Kidney tubule cell (primary cell): ENCODE data around the gene CARD6.
A peak's percentile ranks its signal among the peaks of the same experiment; 100 is the strongest.
"Not testable (repeated sequence)": the region's sequence is repeated elsewhere in the genome, so short reads cannot be mapped to it uniquely, and the experiment has no call there.

Source experiments
- DNase-seq: peaks from one replicate; pipeline ENCODE4 v3.0.0-alpha.2; 2018; ENCODE audit warnings: low spot score

CARD6 gene, protein sequence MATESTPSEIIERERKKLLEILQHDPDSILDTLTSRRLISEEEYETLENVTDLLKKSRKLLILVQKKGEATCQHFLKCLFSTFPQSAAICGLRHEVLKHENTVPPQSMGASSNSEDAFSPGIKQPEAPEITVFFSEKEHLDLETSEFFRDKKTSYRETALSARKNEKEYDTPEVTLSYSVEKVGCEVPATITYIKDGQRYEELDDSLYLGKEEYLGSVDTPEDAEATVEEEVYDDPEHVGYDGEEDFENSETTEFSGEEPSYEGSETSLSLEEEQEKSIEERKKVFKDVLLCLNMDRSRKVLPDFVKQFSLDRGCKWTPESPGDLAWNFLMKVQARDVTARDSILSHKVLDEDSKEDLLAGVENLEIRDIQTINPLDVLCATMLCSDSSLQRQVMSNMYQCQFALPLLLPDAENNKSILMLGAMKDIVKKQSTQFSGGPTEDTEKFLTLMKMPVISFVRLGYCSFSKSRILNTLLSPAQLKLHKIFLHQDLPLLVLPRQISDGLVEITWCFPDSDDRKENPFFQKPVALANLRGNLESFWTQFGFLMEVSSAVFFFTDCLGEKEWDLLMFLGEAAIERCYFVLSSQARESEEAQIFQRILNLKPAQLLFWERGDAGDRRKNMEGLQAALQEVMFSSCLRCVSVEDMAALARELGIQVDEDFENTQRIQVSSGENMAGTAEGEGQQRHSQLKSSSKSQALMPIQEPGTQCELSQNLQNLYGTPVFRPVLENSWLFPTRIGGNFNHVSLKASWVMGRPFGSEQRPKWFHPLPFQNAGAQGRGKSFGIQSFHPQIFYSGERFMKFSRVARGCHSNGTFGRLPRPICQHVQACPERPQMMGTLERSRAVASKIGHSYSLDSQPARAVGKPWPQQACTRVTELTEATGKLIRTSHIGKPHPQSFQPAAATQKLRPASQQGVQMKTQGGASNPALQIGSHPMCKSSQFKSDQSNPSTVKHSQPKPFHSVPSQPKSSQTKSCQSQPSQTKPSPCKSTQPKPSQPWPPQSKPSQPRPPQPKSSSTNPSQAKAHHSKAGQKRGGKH

DNA sequence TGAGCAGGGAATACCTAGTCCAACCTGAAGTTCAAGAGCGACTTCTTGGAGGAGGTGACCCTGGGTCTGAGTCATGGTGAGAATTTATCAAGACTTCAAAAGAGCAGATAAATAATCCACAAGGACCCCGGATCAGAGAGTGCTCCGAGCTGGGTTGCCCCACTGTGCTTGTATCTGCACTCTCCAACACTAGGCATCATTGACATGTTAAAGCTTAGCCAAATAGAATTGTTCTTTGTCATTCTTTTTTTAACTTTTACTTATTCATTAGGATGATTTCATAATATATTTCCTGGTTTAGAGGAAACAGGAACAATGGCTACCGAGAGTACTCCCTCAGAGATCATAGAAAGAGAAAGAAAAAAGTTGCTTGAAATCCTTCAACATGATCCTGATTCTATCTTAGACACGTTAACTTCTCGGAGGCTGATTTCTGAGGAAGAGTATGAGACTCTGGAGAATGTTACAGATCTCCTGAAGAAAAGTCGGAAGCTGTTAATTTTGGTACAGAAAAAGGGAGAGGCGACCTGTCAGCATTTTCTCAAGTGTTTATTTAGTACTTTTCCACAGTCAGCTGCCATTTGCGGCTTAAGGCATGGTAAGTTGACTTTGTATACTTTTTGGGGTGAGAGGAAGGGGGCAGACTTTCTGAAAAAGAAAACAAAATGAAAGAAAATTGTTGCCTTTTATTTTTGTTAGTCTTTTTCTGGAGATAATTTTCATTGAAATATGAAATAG lies at the start of gene CARD6:
TSS of gene CARD6 (plus strand) at position 300 of the 738 bp plus-strand sequence. CDS start at position 316, 16 bp downstream.
- DNase-seq: peak; percentile 57

DNA sequence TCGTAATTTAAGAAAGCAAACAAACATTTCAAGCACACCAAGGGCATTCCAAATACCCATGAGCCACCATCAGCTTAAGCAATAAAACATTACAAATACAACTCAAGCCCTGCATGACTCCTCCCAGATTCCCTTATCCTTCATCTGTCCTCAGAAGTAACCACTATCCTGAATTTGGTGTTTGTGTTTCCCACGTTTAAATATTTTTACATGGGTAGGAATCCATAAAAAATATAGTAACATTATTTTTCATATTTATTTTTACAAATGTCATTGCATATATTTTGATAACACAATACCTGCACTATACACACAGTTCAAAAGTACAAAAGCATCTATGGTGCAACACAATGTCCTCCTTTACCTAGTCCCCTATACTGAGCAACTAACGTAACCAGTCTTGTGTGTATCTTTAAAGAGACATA lies 49.4 kb upstream of the CARD6 start:
- no peak for DNase-seq

DNA sequence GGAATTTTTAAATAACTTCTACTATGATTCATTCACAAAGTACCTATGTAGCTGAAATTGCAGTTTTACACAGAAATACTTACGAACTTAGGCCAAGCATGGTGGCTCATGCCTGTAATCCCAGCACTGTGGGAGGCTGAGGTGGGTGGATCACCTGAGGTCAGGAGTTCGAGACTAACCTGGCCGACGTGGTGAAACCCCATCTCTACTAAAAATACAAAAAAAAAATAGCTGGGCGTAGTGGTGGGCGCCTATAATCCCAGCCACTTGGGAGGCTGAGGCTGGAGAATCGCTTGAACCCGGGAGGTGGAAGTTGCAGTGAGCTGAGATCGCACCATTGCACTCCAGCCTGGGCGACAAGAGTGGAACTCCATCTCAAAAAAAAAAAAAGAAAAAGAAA lies 48.5 kb upstream of the CARD6 start:
- DNase-seq: not testable (repeated sequence)

DNA sequence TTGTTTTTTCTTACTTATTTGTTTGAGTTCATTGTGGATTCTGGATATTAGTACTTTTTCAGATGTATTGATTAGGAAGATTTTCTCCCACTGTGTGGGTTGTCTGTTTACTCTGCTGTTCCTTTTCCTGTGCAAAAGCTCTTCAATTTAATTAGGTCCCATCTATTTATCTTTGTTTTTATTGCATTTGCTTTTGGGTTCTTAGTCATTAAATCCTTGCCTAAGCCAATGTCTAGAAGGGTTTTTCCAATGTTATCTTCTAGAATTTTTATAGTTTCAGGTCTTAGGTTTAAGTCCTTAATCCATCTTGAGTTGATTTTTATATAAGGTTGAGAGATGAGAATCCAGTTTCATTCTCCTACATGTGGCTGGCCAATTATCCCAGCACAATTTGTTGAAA lies 46.8 kb upstream of the CARD6 start:
- DNase-seq: not testable (repeated sequence)

DNA sequence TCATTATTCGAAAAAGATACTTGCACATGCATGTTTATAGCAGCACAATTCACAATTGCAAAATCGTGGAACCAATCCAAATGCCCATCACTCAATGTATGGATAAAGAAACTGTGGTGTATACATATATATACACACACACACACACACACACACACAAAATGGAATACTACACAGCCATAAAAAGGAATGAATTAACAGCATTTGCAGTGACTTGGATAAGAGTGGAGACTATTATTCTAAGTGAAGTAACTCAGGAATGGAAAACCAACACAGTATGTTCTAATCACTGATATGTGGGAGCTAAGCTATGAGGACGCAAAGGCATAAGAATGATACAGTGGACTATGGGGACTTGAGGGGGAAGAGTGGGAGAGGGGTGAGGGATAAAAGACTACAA lies 46.3 kb upstream of the CARD6 start:
- not testable (repeated sequence) for DNase-seq

DNA sequence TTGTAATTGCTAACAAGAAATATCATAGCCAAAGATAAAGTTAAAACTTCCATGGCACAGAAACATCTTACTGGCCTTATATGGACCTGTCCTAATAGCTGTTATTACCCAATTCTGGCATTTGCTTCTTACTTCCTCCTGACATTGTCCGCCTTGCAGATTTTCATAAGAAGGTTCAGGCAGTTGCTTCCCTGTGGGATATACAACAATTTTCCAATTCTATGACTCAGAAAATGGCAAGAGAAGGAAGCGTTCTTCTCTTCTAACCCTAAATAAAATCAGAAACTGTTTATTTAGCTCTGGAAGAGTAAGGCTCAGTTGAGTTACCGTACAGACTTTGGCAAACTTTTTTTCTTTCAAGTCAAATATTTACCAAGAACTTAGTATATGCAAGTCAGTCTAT lies 44.7 kb upstream of the CARD6 start:
- peak; percentile 57 for DNase-seq

DNA sequence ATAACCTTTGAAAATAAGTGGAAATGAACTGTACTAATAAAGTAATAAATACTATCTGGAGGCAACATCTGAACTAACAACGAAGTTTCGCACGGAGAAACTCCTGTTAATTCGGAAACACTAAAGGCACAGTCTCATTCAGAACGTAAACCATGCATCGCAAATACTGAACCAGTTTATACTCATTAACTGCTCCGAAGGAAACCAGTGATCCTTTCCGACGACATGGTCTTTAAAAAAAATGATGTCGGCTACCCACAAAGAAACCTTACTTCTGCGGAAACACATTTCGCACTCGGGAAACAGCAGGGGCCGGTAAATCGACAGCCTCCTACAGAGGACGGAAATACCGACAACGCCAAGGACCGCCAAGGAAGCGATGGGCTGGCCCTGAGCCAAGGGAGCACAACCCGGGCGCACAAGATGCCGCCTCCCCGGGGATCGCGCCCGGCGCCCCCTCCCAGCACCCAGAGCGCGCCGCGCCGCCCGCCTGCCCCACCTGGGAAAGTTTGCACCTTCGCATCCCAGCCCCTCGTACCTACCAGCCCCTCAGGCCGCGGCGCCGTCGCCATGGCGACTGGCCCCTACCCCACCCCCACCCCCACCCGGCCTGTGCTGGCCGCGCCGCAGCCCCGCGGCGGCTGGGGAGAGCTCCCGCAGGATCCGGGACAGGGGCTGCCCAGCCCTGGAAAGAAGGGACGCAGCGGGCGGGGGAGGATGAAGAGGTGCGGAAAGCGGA lies 43.7 kb upstream of the CARD6 start:
- peak; percentile 76 for DNase-seq

DNA sequence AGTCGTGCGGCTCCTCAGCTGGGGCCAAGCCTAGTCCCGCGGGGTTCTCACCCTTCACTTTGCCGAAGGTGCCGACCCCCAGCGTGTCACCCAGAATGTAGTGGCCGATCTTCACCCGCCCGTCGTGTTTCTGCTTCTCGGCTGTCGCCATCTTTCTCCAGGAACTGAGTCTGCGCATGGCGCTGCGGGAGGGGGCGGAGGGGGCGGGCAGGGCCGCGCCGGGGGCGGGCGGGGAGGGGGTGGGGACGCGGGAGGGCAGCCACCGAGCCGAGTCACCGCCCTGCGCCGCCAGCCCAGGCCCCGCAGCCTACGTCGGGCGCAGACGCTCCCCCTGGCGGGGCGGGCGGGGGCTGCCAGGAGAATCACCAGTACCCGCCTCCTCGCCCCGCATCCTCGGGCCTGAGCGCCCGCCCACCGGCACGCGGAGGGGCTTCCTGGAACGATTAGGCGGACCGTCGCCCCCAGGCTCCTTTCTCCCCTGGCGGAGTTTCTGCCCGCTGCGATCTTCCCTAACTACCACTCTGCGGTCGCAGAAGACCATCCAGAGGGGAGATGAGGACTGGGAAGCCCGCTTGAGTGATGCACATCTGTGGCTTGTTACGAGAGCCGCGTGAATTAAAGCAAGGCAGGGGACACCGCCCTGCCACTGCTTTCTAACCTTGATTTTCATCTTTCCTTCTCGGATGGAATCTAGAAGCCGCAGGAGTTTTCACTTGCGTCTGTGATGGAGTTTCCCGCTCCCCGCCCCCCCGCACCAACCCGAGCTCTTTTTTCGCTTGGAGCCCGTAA lies 43.0 kb upstream of the CARD6 start, which contains the start of gene PRKAA1:
TSS of gene PRKAA1 (minus strand) at position 363 of the 789 bp plus-strand sequence. CDS start at position 178, 185 bp downstream.
- DNase-seq: peak; percentile 88

DNA sequence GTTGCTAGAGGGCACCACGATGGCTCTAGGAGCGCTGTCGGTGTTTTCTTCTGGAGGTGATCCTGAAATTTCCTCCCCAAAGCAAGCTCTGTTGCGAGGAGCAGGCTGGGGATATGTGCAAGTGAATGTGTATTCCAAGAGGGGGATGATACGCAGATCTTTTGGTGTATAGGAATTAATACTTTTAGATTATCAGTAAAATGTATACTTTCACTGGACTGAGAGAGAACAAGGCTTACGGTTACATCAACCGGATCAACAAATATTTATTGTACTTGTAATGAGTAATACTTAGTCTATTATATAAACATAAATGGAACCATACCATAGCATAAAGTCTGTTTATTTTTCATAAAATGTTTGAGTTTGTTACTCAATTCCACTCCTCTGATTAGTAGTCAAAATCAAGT lies 42.4 kb upstream of the CARD6 start:
- DNase-seq: no peak

DNA sequence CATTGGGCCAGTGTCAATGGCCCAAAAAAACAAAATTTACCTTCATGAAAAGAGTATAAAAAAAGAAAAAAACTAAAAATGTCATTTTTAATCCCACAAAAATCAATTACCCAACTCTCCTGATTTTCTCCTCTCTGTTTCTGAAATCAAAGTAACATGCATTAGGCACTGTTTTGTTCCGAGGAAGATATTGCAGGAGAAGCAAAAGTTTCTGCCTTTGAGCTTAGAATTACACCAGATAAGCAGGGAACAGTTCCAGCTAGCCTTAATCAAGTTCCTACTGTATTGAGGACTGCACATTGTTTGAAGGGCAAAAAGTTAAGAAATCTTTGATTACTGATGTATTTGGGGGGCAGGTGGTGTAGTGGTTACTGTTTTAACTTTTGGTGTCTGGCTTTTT lies 41.9 kb upstream of the CARD6 start:
- no peak for DNase-seq

DNA sequence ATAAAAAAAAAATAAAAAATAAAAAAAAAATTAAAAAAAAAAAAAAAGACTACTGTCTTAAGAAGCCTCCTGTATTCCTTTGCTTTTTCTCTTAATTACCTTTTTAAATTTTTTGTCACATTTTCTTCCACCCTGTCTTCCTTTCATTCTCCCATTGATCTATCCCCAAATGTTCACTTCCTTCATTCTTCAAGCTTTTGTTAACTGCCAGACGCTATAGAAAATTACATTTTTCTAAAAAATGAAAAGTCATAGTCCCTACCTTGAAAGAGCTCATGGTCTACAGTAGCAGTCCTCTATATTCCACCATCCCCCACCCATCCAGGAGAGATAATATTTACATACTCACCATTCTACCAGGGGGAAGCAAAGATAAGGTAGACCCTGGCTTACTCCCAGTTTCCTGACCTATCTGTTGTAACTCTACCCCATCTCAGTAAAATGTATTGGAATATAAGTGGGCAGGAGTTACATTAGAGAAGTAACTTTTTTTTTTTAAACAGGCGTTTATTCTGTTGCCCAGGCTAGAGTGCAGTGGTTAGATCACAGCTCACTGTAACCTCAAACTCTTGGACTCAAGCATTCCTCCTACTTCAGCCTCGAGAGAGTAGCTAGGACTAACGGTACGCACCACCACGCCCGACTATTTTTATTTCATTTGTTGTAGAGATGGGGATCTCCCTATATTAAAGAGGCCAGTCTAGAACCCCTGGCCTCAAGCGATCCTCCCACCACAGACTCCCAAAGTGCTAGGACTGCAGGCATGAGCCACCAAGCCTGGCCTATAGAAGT lies 39.2 kb upstream of the CARD6 start:
- DNase-seq: no peak

DNA sequence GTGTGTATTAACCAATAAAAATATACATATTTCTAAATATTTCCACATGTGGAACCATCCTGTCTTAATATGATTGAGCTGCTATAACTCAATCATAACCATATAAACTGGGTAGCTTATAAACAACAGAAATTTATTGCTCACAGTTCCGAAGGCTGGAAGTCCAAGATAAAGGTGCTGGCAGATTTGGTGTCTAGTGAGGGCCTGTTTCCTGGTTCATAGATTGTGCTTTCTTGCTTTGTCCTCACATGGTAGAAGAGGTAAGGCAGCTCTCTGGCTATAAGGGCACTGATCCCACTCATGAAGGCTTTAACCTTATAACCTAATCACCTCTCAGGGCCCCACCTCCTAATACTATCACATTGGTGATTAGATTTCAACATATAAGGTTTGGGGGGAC lies 29.0 kb upstream of the CARD6 start:
- DNase-seq: no peak

DNA sequence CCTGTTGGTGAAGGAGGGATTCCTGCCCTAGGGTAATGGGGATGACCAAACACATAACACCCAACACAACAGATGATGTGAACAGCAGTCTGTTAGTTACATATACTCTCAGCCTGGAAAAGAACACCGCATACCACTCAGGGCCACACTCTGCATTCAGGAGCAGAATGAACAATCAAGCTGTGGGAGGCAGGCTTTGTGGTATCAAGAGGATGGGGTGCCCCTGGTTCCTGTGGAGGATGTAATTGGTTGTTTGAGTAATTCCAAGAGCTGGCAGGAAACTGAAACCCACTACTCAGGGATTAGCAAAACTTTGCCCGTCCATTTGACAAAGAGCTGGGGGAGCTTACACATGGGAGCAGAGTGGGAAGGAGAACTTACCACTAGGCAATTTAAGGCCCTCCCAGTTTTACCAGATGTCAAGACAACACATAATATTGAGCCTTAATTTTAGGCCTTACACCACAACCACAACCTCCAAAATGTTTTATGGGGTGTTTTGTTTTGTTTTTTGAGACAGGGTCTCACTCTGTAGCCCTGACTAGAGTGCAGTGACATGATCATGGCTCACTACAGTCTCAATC lies 27.4 kb upstream of the CARD6 start:
- DNase-seq: no peak

DNA sequence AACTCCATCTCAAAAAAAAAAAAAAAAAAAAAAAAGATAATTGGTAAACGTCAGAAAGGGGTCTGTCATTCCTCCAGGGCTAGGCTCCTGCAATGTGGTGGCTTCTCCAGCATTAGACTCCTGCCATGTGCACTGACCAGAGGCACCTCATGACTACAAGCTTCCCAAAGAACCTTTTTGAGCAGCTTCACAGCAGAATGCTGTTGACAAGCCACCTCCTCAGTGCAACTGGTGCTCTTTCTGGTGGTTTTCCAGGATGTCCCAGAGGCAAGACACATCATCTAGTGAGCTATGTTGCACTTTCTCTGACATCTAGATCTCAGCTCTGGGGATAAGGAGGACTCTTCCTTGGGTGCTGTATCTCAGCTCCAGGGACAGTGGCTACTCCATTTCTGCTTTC lies 17.7 kb upstream of the CARD6 start:
- DNase-seq: no peak

DNA sequence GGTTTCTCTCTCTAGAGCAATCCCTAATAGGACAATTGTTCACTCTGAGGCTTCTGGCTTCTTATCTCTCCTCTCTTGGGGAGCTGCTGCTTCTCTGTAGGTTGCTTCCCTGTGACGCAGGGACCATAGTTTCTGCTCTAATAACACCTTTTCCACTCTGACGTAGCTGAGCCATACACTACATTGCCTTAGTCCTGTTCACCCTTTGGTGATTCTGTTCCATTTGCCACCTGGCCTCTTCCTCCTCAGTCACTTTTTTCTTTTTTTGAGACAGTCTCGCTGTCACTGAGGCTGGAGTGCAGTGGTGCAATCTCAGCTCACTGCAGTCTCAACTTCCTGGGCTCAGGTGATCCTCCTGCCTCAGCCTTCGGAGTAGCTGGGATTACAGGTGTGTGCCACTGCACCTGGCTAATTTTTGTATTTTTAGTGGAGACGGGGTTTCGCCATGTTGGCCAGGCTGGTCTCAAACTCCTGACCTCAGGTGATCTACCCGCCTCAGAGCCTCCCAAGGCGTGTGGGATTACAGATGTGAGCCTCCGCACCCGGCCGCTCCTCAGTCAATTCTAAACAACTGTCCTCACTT lies 15.6 kb upstream of the CARD6 start:
- not testable (repeated sequence) for DNase-seq

DNA sequence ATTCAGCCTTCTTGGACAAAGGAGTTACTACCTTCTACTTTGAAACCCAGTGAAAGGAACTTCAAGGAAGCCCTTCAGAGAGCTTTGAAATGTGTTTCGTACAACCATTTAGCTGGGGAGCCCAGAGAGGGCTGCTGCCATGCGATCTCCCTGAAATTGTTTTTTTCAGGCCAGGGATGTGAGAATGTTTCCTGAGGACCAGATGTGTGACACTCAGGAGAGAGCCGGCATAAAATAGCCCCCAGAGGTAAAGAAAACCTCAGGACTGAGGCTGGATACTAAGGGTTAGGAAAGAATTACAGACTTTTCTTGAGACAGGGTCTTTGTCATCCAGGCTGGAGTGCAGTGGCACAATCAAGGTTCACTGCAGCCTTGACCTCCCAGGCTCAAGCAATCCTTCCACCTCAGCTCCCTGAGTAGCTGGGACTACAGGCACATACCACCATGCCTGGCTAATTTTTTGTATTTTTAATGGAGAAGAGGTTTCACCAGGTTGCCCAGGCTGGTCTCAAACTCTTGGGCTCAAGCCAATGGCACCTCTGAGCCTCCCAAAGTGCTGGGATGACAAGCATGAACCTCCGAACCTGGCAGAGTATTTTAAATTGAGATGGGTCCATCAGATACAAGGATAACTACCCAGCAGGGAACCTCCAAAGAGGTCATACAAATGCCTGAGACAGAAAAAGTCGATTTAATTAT lies 14.5 kb upstream of the CARD6 start:
- DNase-seq: no peak

DNA sequence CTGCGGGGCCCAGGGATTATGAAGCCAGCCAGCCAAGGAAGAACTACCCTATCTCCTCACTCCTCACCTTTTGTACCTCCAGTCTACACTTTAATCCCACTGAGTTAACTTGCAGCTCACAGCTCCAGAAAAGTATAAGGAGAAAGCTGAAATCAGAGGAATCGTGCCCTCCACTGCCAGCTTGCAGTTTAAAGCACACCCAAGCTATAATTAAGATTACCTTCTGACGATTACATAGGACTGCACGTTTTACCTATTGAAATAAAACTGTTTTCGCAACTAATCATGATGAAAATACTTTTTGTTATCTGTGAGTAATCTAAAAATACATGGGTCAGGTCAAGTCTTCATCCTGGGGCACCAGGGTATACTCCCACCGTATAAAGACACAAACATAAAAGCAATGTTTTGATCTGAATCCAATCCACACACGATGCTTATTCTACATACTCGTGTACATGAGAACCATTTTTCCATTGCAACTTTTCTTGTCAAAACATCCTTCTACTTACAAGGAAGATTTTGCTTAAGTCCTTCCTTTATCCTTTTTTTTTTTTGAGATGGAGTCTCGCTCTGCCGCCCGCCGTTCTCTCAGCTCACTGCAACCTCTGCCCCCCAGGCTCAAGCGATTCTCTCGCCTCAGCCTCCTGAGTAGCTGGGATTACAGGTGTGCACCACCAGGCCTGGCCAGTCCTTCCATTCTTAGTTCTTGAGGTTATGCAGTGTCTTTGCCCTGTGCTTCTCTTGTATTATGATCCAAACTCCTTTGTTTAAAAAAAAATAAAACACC lies 13.8 kb upstream of the CARD6 start:
- DNase-seq: no peak
